ENCODE results near the gene SNX32.

SNX32 gene

DNA sequence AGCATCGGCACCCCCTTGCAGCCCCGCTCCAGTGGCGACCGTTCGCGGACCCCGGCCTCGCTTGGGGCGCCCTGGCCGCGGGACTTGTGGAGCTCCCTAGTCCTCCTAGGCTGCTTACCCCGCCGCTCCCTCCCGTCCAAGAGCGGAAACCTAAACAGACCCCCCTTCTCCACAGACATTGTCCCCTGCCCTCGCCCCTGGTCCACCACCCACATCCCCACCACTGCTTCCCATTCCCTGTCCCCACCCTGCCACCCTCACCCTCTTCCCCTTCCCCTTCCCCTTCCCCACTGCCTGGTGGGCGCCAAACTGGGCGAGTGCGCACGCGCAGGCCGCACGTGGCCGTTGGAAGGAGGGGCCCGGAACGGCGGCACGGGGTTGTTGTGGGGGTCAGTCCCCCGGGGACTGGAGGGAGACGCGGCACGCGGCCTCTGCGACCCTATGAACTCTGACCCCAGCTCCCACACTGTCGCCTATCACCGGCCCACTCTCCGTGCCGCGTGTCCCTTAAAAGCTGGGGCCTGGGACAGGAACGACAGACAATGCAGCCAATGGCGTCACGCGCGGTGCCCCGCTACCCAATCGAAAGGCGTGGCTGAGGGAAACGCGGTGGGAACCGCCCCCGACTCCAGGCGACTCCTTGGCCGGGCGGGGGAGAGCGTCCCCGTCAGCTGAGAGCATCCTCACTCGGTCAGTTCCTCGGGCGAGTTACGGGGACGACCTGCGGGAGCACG lies at the start of gene SNX32:
Gene SNX32, plus strand, starts transcription at position 667 of the 734 bp plus-strand sequence. CDS start 103 bp downstream, outside the sequence.
- peak; percentile 83 for DNase-seq (ENCODE audit: low read depth)

DNA sequence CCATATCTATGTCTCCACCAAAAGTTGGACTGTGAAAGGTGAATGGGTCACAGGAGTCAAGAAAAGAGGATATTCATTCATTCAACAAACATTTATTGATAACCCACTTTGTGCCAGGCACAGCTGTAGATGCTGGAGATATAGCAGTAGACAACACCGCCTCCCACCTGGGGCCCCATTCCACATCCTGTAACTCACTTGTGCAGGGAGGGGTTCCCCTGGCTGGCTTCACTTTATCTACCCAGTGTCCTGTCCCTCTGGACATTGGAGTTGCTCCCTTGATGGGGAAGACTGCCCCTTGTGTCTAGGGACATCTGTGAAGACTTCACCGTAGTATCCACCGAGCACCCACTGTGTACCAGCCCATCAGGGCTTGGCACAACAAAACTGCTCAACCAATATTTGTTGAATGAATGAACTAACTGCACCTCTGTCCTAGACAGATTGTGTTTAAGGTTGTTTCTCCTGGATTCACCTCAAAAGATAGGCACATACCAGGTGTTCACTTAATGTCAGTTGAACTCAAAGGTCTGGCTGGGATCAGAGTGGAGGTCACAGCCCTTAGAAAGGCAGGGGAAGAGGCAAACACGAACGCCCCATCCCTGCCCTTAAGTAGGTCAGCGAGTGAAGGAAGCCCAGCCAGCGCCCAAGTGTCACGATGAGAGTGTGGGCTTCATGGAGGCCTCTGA lies 48.3 kb upstream of the SNX32 start:
- DNase-seq (ENCODE audit: low read depth) = no peak

DNA sequence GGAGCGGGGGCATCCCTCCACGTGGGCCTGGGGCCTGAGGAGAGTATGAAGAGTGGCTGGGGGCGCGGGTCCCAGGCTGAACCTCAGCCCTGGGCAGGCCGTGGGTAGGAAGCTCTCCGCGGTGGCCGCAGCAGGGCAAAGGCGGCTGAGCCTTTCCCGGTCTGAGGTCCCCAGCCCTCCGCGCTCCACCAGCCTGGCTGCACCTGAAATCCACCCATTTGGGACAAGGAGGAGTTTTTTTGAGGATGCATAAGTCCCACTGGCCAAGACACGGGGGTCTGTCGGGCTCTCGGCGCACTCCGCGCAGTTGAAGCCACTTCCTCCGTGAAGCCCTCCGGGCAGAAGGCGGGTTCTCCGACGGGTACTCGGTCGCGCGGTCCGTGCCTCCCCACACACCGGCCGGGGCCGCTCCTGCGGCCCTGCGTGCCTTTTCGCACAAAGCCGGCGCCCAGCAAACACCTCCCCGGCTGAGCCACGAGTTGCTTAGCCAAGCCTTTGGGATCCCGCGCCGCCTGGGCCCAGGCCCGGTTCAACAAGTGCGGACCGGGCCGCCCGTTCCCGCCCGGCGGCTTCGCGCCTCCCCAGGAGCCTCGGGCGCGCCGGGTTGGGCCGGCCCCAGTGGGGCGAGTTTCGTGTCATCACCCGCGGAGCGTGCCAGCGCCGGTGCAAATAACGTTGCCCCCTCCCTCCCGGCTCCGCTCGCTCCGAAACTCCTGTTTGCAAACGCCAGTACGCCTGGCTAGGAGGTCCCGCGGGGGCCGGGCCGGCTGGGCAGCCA lies 47.6 kb upstream of the SNX32 start:
- no peak for DNase-seq (ENCODE audit: low read depth)

DNA sequence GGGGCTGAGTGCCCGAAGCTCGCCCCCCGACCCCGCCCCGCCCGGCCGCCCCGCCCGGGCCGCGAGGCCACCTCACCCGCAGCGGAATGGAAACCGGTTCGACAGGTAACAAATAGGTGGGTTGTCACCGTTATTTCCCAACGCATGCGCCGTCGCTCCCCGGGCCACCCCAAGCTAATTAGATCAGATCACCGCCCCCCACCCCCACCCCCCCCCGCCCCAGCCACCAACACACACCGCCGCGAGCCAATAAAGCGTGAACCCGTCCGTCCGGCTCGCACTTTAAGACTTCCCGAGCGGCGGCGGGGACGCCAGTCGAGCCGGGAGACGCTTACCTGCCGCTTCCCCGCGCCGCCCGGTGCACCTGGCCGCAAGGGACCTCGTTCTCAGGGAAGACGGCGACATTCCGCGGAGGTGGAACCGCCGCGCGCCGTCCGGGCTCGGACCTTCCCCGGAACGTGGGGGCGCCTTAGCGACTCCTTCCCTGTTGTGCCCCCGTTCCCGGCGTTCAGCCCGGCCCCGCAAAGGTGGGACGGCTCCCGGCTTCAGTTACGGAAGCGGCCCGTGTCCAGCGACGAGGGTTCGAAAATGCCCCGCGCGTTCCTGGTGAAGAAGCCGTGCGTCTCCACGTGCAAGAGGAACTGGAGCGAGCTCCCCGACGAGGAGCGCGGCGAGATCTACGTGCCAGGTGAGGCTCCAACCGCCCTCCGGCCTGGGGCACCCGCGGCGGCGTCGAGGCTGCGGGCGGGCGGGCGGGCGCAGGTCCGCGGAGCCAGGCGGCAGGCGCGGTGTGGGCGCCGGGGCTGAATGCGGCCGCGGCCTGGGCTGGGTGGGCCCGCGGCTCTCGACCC lies 46.8 kb upstream of the SNX32 start, which contains the start of gene OVOL1:
Gene OVOL1, plus strand, starts transcription at position 278 of the 851 bp plus-strand sequence. Its CDS starts 311 bp downstream, at position 589.
- no peak for DNase-seq (ENCODE audit: low read depth)

DNA sequence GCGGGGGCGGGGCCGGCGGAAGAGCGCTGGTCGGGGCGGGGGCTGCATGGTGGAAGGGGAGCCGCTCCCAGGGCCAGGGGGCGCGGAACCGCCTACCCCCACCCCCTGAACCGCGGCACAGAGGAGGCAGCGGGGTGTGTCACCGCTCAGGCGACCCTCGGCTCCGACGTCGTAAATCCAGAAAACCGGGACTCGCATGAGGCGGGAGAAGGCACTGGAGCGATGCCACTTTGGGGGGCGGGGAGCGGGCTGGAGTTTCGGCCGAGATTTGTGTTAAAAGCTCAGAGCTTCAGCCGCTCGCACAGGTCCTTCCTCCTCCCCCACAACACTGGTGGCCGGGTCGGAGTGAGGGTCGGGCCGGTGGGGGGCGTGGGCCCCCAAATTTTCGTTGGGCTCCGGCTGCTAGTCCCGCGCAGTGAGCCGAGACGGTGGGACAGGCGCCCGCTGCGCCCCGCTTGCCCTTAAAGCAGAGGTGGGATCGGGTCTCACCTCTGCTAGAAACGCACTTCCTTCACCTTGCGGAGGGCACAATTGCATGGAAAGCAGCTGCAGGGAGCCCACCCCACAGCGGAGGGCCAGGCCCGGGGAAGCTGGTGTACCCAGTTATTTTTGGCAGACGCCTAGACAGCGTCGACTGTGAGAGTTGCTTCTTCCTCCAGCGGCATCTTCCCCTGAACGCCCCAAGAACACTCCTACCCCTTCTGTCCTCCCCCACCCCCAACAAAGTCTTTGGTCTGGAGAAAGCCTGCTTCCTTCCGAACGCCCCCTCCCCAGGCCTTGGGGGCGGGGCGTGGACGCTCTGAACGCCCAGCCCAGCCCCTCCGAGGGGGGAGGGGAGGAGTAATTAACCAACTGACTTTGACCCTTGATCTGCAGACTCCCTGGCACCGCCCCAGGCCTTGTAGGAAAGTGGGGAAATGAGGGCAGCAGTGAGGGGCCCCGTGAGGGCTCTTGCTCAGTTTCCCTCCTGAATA lies 45.8 kb upstream of the SNX32 start:
- DNase-seq (ENCODE audit: low read depth) = no peak

DNA sequence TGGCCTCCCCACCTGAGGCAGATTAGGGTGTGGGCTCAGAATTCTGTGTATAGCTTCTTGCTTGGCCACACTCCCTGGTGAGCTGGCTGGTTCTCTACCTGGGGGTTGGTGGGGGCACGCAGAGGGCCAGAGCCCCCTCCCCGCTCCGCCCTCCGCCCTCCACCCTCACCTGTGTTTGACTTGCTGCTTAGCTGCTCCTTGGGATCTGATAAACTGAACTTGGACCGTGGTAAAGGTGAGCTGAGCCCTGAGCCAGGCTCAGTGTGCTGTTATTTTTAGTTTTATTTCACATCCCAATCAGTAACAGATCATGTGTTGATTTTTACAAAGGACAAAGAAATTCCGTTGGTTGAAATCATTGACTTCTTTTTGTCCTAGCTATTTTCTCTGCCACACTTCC lies 44.9 kb upstream of the SNX32 start:
- DNase-seq (ENCODE audit: low read depth) = no peak

DNA sequence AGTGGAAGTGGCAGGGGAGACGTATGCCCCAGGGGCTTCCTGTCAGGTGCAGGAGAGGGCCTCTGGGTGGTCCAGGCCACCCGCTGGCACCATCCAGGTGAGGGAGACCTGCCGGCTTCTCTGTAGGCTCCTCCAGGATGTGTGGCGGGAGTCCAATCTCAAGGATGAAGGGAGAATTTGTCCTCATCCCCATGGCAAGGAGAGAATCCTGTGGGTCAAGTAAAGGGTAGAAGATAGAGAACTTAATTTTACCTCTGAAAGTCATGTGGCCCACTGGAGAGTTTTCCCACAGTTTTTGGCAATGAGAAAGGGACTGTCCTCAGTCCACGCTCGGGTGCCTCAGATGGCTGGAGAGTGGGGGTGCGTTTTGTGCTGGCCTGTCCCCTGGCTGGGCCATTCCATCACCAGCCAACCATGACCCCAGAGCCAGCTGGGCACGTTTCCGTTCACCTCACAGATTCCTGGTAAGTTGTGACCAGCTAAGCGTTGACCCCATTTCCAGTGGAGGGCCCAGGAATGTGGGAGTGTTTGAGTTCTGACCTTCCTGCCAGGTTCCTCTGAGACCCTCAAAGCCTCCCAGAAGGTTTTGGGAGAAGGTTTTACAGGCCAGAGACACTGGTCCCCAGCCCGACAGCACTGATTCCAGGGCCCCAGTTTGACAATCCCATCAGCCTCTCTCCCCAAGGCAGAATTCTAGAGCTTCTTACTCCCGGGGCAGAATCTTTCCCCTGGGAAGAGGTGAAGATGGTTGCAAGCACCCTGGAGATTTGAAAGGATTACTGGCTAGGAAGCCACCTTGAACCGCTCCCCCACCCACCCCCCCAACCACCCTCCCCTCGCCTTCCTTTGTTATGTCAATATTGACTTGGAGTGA lies 44.3 kb upstream of the SNX32 start:
- DNase-seq (ENCODE audit: low read depth) = no peak

DNA sequence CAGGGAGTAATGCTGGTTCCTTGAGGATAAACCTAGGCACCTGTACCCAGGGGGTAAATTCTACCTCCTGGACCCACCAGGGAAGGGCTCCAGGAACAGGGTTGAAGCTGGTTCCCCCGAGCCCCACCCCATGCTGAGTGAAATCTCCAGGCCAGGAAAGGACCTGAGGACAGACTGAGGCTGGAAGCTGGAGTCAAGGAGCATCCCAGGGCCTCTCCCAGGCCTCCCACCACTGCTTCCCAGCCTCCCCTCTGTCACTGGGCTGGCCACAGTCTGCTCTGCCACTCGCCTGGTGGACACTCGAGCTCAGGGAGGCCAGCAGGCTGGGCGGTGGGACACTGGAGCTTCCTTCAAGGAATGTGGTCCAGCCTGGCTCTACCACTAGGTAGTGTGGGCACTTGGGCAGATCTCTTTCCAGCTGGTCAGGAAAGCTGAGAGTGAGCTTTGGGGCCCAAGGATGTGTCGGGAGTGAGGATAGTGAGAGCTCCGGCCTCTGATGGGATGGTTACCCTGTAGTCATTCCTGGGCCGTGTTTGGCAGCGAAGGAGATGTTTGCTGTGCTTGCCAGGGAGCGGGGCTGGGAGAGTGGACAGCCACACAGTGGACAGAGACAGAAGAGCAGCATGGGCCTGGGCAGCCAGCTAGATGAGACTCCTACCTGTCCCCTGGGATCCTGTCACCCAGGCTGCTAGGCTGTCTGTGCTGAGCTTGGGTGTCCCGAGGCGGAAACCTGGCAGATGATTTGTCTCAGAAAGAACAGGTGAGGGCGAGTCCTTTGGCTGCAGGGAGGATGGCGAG lies 43.5 kb upstream of the SNX32 start:
- no peak for DNase-seq (ENCODE audit: low read depth)

DNA sequence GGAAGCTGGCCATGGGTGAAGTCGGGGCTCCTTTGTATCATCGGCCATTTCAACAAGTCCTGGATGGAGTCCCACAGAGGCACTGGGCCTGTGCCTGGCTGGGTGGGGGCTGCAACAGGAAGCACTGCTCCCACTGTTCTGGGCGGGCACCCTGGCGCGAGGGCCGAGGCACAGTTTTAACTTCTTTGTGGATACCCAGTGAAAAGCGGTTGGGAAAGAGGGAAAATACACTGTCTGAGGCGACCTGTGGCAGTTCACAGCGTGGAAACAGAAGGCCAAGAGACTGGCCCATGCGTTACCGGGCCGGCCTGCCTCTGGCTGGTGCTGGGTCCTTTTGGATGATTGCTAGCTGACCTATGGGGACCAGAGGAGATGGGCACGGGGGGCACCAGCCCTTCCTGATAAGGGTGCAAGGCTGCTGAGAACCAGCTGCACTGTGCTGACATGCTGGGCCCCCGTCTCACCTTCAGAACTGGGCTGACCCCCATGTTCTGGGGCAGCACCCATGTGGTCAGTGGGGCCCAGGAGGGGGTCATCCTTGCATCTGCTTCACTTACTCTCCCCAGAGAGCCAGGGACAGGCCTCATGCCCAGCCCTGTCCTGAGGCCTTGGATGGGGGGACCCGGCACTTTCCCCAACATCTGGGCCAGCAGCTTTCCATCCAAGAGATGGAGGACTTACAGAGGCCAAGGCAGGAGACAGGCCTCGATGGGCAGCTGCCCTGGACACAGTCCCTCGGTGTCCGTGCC lies 42.7 kb upstream of the SNX32 start:
- no peak for DNase-seq (ENCODE audit: low read depth)

DNA sequence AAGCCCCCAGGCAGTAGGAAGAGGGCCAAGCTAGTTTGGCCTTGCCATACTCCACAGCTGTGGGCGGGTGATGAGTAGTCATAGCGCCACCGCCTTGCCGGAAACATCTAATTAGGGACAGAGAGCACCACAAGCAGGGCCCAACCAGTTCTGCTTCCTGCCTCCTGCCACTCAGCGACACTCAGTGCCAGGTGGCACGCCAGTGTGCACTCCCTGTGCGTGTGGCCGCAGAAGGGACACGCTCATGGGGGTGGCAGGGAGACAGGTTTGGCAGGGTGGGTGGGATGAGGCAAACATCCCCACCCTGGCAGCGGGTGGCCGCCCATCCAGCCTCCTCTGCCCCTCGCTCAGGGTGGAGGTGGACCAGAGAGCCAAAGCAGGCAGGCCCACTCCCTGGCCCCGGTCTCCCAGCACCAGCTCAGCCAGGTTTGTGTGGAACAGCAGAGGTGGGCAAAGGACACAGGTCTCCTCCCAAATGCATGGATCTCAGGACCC lies 42.0 kb upstream of the SNX32 start:
- no peak for DNase-seq (ENCODE audit: low read depth)

DNA sequence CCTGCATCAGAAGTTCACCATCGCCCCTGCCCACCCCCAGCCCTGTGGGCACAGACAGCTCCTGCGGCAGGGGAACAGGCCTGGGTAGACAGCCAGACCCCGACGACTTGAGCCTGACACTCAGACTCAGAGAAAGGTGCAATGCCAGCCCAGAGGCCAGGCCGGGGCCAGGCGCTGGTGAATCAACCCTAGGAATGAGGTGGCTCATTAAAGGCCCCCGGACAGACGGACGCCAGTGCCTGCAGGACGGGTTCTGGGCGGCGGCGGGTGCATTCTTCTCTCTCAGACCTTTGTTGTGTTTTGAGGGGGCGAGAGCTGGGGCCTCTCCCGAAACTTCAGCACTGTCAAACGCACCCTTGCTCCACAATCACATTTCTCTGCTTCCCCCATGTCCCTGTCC lies 41.3 kb upstream of the SNX32 start:
- no peak for DNase-seq (ENCODE audit: low read depth)

DNA sequence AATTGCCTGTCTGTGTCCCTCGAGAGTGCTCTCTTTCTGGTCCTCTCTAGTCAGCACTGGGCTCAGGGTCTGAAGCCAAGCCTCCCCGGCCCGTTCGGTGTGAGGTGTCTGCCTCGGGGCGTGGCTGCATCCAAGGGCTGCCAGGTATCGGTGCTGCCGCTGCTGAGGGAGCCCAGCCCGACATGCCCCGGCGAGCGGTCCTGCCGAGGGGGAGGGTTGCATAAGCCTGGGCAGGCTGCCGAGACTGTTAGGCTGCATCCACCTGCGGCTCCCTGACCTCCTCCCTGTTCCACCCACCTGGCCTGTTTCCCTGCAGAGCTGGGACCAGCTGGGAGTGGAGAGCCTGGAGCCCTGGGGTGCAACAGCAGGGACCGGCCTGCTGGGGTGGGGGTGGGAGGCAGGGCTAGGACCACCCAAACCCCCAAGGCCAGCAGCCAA lies 40.6 kb upstream of the SNX32 start:
- no peak for DNase-seq (ENCODE audit: low read depth)

DNA sequence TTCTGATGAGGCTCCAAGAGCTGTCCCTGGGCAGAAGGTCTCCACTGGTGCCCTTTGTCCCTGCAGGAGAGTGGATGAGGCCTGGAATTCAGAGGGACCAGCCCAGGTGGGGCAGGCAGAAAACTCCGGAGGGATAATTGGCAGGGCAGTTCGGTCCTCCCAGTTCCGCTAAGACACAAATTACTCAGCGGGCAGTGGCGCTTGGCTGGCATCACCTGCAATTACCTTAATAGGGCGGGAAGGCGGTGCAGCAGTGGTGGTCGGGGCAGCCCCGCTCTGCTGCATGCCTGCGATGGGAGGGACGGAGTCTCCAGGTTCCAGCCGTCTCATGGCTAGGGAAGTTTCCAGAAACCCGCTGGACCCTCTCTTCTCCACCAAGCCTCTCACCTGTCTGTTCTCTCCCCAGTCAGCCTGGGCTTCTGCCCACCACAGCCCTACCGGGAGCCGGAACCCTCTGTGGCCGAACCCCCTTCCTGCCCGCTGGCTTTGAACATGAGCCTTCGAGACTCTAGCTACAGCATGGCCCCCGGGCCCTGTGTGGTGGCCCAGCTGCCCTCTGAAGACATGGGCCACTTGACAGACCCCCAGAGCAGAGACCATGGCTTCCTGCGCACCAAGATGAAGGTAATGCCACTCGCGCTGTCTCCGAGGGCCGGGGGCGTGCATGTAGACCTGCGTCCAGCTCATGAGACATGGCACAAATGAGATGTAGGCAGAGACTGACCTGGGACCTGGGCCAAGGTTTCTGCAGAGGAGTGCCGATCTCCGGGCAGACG lies 40.0 kb upstream of the SNX32 start:
- no peak for DNase-seq (ENCODE audit: low read depth)

DNA sequence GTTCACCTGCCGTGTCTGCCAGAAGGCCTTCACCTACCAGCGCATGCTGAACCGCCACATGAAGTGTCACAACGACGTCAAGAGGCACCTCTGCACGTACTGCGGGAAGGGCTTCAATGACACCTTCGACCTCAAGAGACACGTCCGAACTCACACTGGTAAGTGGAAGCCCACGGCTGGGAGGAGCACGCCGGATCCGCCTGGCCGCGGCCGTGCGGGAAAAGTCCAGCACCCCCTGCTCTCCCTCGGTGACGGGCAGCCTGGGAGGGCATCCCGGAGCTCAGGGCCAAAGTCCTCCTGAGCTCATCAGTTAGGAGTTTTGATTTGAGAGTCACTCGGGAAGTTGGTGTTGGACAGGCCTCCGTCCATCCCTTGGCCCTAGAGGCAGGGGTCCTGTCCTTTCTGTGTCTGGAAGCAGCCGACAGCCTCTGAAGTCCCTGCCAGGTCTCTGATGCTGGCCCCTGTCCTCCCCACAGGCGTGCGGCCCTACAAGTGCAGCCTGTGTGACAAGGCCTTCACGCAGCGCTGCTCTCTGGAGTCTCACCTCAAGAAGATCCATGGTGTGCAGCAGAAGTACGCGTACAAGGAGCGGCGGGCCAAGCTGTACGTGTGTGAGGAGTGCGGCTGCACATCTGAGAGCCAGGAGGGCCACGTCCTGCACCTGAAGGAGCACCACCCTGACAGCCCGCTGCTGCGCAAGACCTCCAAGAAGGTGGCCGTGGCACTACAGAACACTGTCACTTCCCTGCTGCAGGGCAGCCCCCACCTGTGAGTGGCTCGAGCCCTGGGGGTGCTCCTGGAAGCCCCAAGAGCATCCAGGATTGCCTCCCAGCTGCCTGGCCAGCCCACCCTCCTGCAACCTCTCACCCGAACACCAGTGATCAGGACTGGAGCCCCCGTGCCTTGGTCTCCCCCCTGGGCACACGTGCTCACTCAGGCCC lies 38.9 kb upstream of the SNX32 start:
- DNase-seq (ENCODE audit: low read depth) = no peak

DNA sequence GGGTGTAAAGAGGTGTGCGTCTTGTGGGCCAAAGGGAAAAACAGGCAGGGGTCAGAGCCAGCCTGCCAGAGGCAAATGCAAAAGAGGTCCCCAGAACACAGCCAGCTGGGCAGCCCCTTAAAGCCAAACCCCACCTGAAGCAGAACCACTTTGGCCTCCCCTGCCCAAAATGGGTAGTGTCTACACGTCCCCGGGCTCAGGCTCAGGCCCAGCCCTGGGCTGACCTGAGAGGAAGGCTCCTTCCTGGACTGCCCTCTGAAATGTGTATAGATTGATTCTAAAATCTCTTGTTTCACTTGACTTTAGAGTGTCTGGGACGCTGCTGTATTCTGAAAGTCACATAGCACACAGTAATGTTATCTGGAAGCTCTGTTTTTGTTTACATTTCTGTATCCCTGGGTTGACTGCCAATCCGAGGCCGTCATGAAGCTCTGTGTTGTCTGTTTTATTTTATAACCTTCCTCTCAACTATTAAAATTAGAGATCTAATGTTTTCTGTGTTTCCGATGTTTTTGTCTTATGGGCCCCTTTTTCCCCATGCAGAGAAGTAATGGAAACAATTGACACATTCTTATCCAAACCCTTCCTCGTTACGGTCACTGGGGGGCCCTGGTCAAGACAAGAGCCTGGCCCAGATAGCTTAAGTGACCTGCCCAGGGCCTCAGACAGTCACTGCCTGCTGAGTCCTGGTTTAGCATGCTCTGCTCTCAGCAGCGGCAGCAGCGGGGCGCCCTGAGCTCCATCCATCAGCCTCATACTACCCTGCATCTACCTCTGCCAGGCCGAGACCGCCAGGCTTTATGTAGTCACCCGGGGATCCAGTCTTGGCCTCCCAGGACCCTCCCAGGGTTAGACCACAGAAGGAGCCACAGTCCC lies 36.8 kb upstream of the SNX32 start:
- DNase-seq (ENCODE audit: low read depth) = no peak
